Activated CD8-positive, alpha-beta T cell treated with anti-CD3 and anti-CD28 coated beads for 36 hours (primary cell): Measurements from ENCODE around the gene LIMA1. TPM values are rescaled to one million over a fixed set of nuclear protein-coding genes. Genes with fewer than 3 reads are reported as not detected.

Source experiments
- ATAC-seq: fragments of 200-7000 bp; cut with Tn5 transposase; one replicate; pipeline ENCODE4 v1.10.0; 2021; ENCODE audit warnings: mild to moderate bottlenecking, moderate library complexity
- CTCF ChIA-PET: fragments of 350-600 bp; sonication (Branson Sonifier 250); formaldehyde crosslinking; loops from one replicate; lab custom pipeline; 2021; ENCODE audit warnings: antibody characterized with exemption; lab: Charles Lee
- POLR2A ChIA-PET: fragments of 350-600 bp; sonication (Branson Sonifier 250); formaldehyde crosslinking; loops from one replicate; lab custom pipeline; 2021; ENCODE audit warnings: antibody characterized with exemption; lab: Charles Lee
- DNase-seq: peaks from one replicate; pipeline ENCODE4 v3.0.0-alpha.2; 2020
- H3K27ac Mint-ChIP-seq: one replicate; pipeline ENCODE4 v1.8.0; 2021; ENCODE audit warnings: mild to moderate bottlenecking, mixed read lengths
- H3K27me3 Mint-ChIP-seq: one replicate; pipeline ENCODE4 v1.8.0; 2021; ENCODE audit warnings: mixed read lengths
- H3K36me3 Mint-ChIP-seq: one replicate; pipeline ENCODE4 v1.8.0; 2021; ENCODE audit warnings: low read depth, mixed read lengths
- H3K4me1 Mint-ChIP-seq: one replicate; pipeline ENCODE4 v1.8.0; 2021; ENCODE audit warnings: low read depth, mixed read lengths
- H3K4me3 Mint-ChIP-seq: one replicate; pipeline ENCODE4 v1.8.0; 2021; ENCODE audit warnings: mild to moderate bottlenecking, moderate library complexity, mixed read lengths
- H3K9me3 Mint-ChIP-seq: one replicate; pipeline ENCODE4 v1.8.0; 2021; ENCODE audit warnings: mixed read lengths
- CTCF ChIP-seq: fragments of 200-600 bp; IDR thresholded peaks from one replicate; pipeline ENCODE4 v1.8.0; 2022; ENCODE audit warnings: antibody characterized with exemption, mild to moderate bottlenecking
- intact Hi-C: fragments of 100-400 bp; cut with micrococcal nuclease; formaldehyde crosslinking; loops from one replicate; pipeline ENCODE4 v1.10.0; 2022
- total RNA-seq, 2 experiments: library from RNA; stranded (reverse); gene quantifications; one replicate each; pipeline ENCODE4 v1.2.3, GENCODE V29; 2021

LIMA1 gene
- total RNA-seq, 2 experiments from 2014 or later = 44.2 to 45.5 TPM

- ATAC-seq (no peak), DNase-seq (no peak)
- no peaks in the 10 kb centered on the region for H3K27me3 Mint-ChIP-seq
- CTCF ChIA-PET = interaction anchor here (0.6 to 4.5 kb wide), 10 partner anchors 10 to 128 kb away, joined by 3 to 26 read pairs (median 4); partner anchors contain the start of gene COX14
- H3K27ac Mint-ChIP-seq = peak overlapping the region; percentile 92
- intact Hi-C loops = loop anchor here (10.0 kb wide), 1 partner anchor 128 kb away; no protein-coding TSS in a partner anchor
- no peak for TF ChIP-seq CTCF
- H3K4me3 Mint-ChIP-seq = peak overlapping the region; percentile 16
- peaks cover 50% of the 10 kb centered on the region for H3K4me1 Mint-ChIP-seq
- peaks cover 22% of the 10 kb centered on the region for H3K36me3 Mint-ChIP-seq
- POLR2A ChIA-PET = interaction anchor here (1.3 to 3.1 kb wide), 4 partner anchors 20 to 97 kb away, joined by 4 to 11 read pairs (median 8); partner anchors contain the start of genes CERS5 and LIMA1
- H3K9me3 Mint-ChIP-seq = no peaks in the 10 kb centered on the region
Measured at GRCh38 chr12:50186681-50187080, 96.6 kb downstream of the LIMA1 start.

GRCh38 chr12:50185970-50186663 is 97.2 kb downstream of the LIMA1 start:
- H3K4me3 Mint-ChIP-seq = peak overlapping the region; percentile 8
- peaks cover 53% of the 10 kb centered on the region for H3K4me1 Mint-ChIP-seq
- H3K9me3 Mint-ChIP-seq = no peaks in the 10 kb centered on the region
- TF ChIP-seq CTCF = no peak
- ATAC-seq = no peak
- peak overlapping the region; percentile 92 for H3K27ac Mint-ChIP-seq
- CTCF ChIA-PET = interaction anchor here (0.9 to 4.5 kb wide), 10 partner anchors 10 to 129 kb away, joined by 3 to 26 read pairs (median 4); partner anchors contain the start of gene COX14
- H3K27me3 Mint-ChIP-seq = no peaks in the 10 kb centered on the region
- peaks cover 27% of the 10 kb centered on the region for H3K36me3 Mint-ChIP-seq
- DNase-seq = no peak
- POLR2A ChIA-PET = interaction anchor here (0.8 to 3.1 kb wide), 4 partner anchors 14 to 98 kb away, joined by 3 to 11 read pairs (median 4); partner anchors contain the start of genes CERS5 and LIMA1
- intact Hi-C loops = loop anchor here (2.0 to 10.0 kb wide), 2 partner anchors 63 to 129 kb away; no protein-coding TSS in a partner anchor

- TF ChIP-seq CTCF = no peak
- CTCF ChIA-PET = interaction anchor here (0.9 to 4.5 kb wide), 6 partner anchors 9 to 129 kb away, joined by 3 to 26 read pairs (median 6); partner anchors contain the start of gene COX14
- no peak for DNase-seq
- H3K27ac Mint-ChIP-seq = peak overlapping the region; percentile 92
- no peaks in the 10 kb centered on the region for H3K27me3 Mint-ChIP-seq
- peaks cover 30% of the 10 kb centered on the region for H3K36me3 Mint-ChIP-seq
- H3K4me3 Mint-ChIP-seq = no peak overlapping the region
- intact Hi-C loops = loop anchor here (2.0 to 10.0 kb wide), 2 partner anchors 63 to 129 kb away; no protein-coding TSS in a partner anchor
- H3K4me1 Mint-ChIP-seq = peaks cover 53% of the 10 kb centered on the region
- no peak for ATAC-seq
- POLR2A ChIA-PET = interaction anchor here (0.8 to 3.1 kb wide), 3 partner anchors 14 to 20 kb away, joined by 3 to 11 read pairs (median 3); partner anchors contain the start of gene CERS5
- no peaks in the 10 kb centered on the region for H3K9me3 Mint-ChIP-seq
Measured at GRCh38 chr12:50185301-50185895, 97.9 kb downstream of the LIMA1 start.

GRCh38 chr12:50184261-50184660 is 99.1 kb downstream of the LIMA1 start:
- Mint-ChIP-seq H3K27ac (peak overlapping the region; percentile 64), H3K4me3 (no peak overlapping the region), H3K4me1 (peaks cover 51% of the 10 kb centered on the region), H3K9me3 (no peaks in the 10 kb centered on the region), H3K27me3 (no peaks in the 10 kb centered on the region), H3K36me3 (peaks cover 27% of the 10 kb centered on the region)
- intact Hi-C loops = loop anchor here (2.0 to 10.0 kb wide), 2 partner anchors 65 to 131 kb away; no protein-coding TSS in a partner anchor
- TF ChIP-seq CTCF = no peak
- POLR2A ChIA-PET = no interaction called here
- DNase-seq (no peak), ATAC-seq (no peak)
- CTCF ChIA-PET = interaction anchor here (4.5 kb wide), 1 partner anchor 8 kb away, joined by 26 read pairs; no protein-coding TSS in a partner anchor
